ENCODE results near the gene ERBB4.

GRCh38 chr2:211408483-211408891, 1130.1 kb downstream of the ERBB4 start:
- no peak for TF ChIP-seq POLR2AphosphoS5 (IDR thresholded peaks at IDR 0.05)
- TF ChIP-seq, protein P1, sequence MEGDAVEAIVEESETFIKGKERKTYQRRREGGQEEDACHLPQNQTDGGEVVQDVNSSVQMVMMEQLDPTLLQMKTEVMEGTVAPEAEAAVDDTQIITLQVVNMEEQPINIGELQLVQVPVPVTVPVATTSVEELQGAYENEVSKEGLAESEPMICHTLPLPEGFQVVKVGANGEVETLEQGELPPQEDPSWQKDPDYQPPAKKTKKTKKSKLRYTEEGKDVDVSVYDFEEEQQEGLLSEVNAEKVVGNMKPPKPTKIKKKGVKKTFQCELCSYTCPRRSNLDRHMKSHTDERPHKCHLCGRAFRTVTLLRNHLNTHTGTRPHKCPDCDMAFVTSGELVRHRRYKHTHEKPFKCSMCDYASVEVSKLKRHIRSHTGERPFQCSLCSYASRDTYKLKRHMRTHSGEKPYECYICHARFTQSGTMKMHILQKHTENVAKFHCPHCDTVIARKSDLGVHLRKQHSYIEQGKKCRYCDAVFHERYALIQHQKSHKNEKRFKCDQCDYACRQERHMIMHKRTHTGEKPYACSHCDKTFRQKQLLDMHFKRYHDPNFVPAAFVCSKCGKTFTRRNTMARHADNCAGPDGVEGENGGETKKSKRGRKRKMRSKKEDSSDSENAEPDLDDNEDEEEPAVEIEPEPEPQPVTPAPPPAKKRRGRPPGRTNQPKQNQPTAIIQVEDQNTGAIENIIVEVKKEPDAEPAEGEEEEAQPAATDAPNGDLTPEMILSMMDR (IDR thresholded peaks at IDR 0.05) = no peak
- TF ChIP-seq POLR2A (IDR thresholded peaks at IDR 0.05) = no peak
- no peak for TF ChIP-seq EP300 (IDR thresholded peaks at IDR 0.05)
